K562 (cell line): ENCODE results near the gene RNF13. TPM values are rescaled to one million over a fixed set of nuclear protein-coding genes. Genes with fewer than 3 reads are reported as not detected.

Source experiments
- ATAC-seq: fragments of 200-7000 bp; cut with Tn5 transposase; 3 replicates; pipeline ENCODE4 v1.9.1; 2020; ENCODE audit warnings: moderate library complexity
- BruUV-seq: library from RNA; stranded (reverse); fragments of 400-500 nt; replicated peaks from 2 replicates; lab custom pipeline; 2021; lab: Mats Ljungman, UMichigan
- CTCF ChIA-PET: fragments of 300-600 bp; formaldehyde crosslinking; extraction: SDS; loops from one replicate; lab custom pipeline; 2021; ENCODE audit warnings: low intra/inter-chr PET ratio; lab: Yijun Ruan, JAX
- POLR2A ChIA-PET: fragments of 300-600, 350-650 bp; sonication (Branson Sonifier 250); formaldehyde crosslinking; extraction: SDS; loops from one replicate; lab custom pipeline; 2021; ENCODE audit warnings: antibody characterized with exemption, inconsistent platforms; lab: Yijun Ruan, JAX
- DNase-seq, 4 experiments: peaks; one replicate each; pipeline versions ENCODE4 v3.0.0 to v3.0.0-alpha.2; 2011 to 2018; ENCODE audit warnings: low spot score in 3 of 4, mixed read lengths in 3 of 4; ENCODE audit errors: extremely low read depth in 1 of 4
- FAIRE-seq: peaks from 2 replicates; lab custom pipeline; 2011; peaks lifted over from hg19 to GRCh38; lab: Jason Lieb, UNC
- H2AFZ ChIP-seq: 2 replicates; pipeline ENCODE4 v1.6.0; 2011; ENCODE audit warnings: low read depth, low read length, control low read depth, inconsistent platforms
- H3K27ac ChIP-seq: fragments of 200-600 bp; 3 replicates; pipeline ENCODE4 v1.8.0; 2011; ENCODE audit warnings: low read depth, mild to moderate bottlenecking, control low read depth, inconsistent platforms, low read length, moderate library complexity, mixed read lengths; ENCODE audit errors: extremely low read depth
- H3K27me3 ChIP-seq, 2 experiments: fragments of 300-600 bp in 1 of 2; 2 replicates in 1 of 2; 3 replicates in 1 of 2; pipeline versions ENCODE4 v1.6.0 to v1.8.0; 2011; ENCODE audit warnings: inconsistent platforms in 2 of 2, low read length in 2 of 2, mild to moderate bottlenecking in 1 of 2, mixed read lengths in 1 of 2, moderate library complexity in 1 of 2; ENCODE audit not compliant: control insufficient read depth in 2 of 2, insufficient read depth in 2 of 2
- H3K36me3 ChIP-seq: fragments of 300-600 bp; 3 replicates; pipeline ENCODE4 v1.8.0; 2011; ENCODE audit warnings: mild to moderate bottlenecking, low read length, inconsistent platforms; ENCODE audit not compliant: control insufficient read depth, insufficient read depth
- H3K4me1 ChIP-seq, 2 experiments: fragments of 200-600 bp in 1 of 2; replicated peaks in 1 of 2; 2 replicates in 1 of 2; 3 replicates in 1 of 2; pipeline versions ENCODE4 v1.5.1 to v1.8.0; 2011; ENCODE audit warnings: inconsistent platforms in 2 of 2, low read length in 2 of 2, mild to moderate bottlenecking in 1 of 2, mixed read lengths in 1 of 2, moderate library complexity in 1 of 2; ENCODE audit not compliant: control insufficient read depth in 2 of 2, insufficient read depth in 2 of 2
- H3K4me2 ChIP-seq: 2 replicates; pipeline ENCODE4 v1.6.1; 2011; ENCODE audit warnings: low read length, control low read depth, inconsistent platforms, mixed read lengths; ENCODE audit not compliant: insufficient read depth
- H3K4me3 ChIP-seq: fragments of 200-600 bp; sonication (generic), shearing (Covaris generic); 2 replicates; pipeline ENCODE4 v1.5.1; 2016; ENCODE audit warnings: control low read depth, inconsistent platforms
- H3K79me2 ChIP-seq: fragments of 200-600 bp; 3 replicates; pipeline ENCODE4 v1.8.0; 2011; ENCODE audit warnings: low read length, inconsistent platforms; ENCODE audit not compliant: control insufficient read depth, insufficient read depth
- H3K9ac ChIP-seq, 2 experiments: 2 replicates each; pipeline versions ENCODE4 v1.6.0 to v1.6.1; 2011; ENCODE audit warnings: low read depth in 2 of 2, low read length in 2 of 2, control low read depth in 1 of 2, inconsistent platforms in 1 of 2, mild to moderate bottlenecking in 1 of 2, mixed read lengths in 1 of 2; ENCODE audit not compliant: insufficient read depth in 1 of 2
- H3K9me1 ChIP-seq: one replicate; pipeline ENCODE4 v1.6.0; 2011; ENCODE audit warnings: inconsistent platforms, mild to moderate bottlenecking, low read length, moderate library complexity; ENCODE audit not compliant: control insufficient read depth, insufficient read depth
- H3K9me3 ChIP-seq: replicated peaks from 2 replicates; pipeline ENCODE4 v1.5.1; 2011; ENCODE audit warnings: low read depth, low read length, inconsistent platforms; ENCODE audit not compliant: control insufficient read depth, insufficient read depth
- H4K20me1 ChIP-seq: replicated peaks from 2 replicates; pipeline ENCODE4 v1.6.1; 2011; ENCODE audit warnings: low read length, inconsistent platforms, mixed read lengths; ENCODE audit not compliant: control insufficient read depth, insufficient read depth
- DIDO1 ChIP-seq: fragments of 450-650 bp; IDR thresholded peaks from 2 replicates; pipeline ENCODE4 v1.6.1; 2016; ENCODE audit warnings: low read depth, missing biosample characterization, missing genetic modification characterization
- EP300 ChIP-seq: IDR thresholded peaks from 2 replicates; pipeline ENCODE4 v1.6.1; 2012; ENCODE audit warnings: low read length, improper control_type of control experiment
- FOXK1 ChIP-seq: sonication (generic); formaldehyde crosslinking; IDR thresholded peaks from 2 replicates; pipeline ENCODE4 v1.8.0; 2022; ENCODE audit warnings: missing genetic modification reagents, mild to moderate bottlenecking, borderline replicate concordance
- HNRNPUL1 ChIP-seq: fragments of 200-400 bp; formaldehyde crosslinking; IDR thresholded peaks from 2 replicates; pipeline ENCODE4 v1.6.1; 2017; ENCODE audit warnings: low read length
- KDM2B ChIP-seq: fragments of 250-450 bp; sonication (Bioruptor Pico); IDR thresholded peaks from 2 replicates; pipeline ENCODE4 v1.8.0; 2021; ENCODE audit warnings: mild to moderate bottlenecking, moderate library complexity
- MEIS2 ChIP-seq: fragments of 450-650 bp; IDR thresholded peaks from 2 replicates; pipeline ENCODE4 v1.6.1; 2014; ENCODE audit warnings: mild to moderate bottlenecking; ENCODE audit not compliant: partially characterized antibody
- SP2 ChIP-seq: IDR thresholded peaks from 2 replicates; pipeline ENCODE4 v1.6.1; 2011; ENCODE audit warnings: mild to moderate bottlenecking, low read depth, low read length, moderate library complexity; ENCODE audit not compliant: poor library complexity, severe bottlenecking; ENCODE audit errors: extremely low read depth
- TAF1 ChIP-seq: IDR thresholded peaks from 2 replicates; pipeline ENCODE4 v1.6.1; 2011; ENCODE audit warnings: mild to moderate bottlenecking, low read length, moderate library complexity; ENCODE audit not compliant: insufficient read depth, control insufficient read depth, severe bottlenecking; ENCODE audit errors: extremely low read depth
- TCFL5 ChIP-seq: fragments of 250-450 bp; sonication (Bioruptor Pico); conservative IDR thresholded peaks from 2 replicates; pipeline ENCODE4 v1.6.1; 2021; ENCODE audit warnings: mild to moderate bottlenecking, moderate library complexity, matching md5 sums
- ZNF561 ChIP-seq: fragments of 450-650 bp; formaldehyde crosslinking; conservative IDR thresholded peaks from 2 replicates; pipeline ENCODE4 v1.4.0; 2020; ENCODE audit warnings: mild to moderate bottlenecking, moderate library complexity
- ZNF707 ChIP-seq: fragments of 250-450 bp; sonication (Bioruptor Pico); conservative IDR thresholded peaks from 2 replicates; pipeline ENCODE4 v1.8.0; 2022; ENCODE audit warnings: inconsistent platforms, mild to moderate bottlenecking, moderate library complexity
- ZNF830 ChIP-seq: fragments of 250-450 bp; sonication (Bioruptor Pico); IDR thresholded peaks from 2 replicates; pipeline ENCODE4 v1.5.0; 2021; ENCODE audit warnings: mild to moderate bottlenecking
- WGBS: fragments of 100-300 bp; shearing (Covaris generic); methylation state at CpG from one replicate; pipeline ENCODE4 v1.1.6; 2016; ENCODE audit warnings: low coverage, mixed read lengths; ENCODE audit not compliant: insufficient coverage; ENCODE audit errors: missing lambda C conversion rate; 5-methylcytosine and 5-hydroxymethylcytosine counted together
- in situ Hi-C: fragments of 300-500 bp; cut with MboI; formaldehyde crosslinking; loops from 4 replicates; pipeline ENCODE4 v1.15.0; 2018; ENCODE audit warnings: inconsistent platforms, mixed read lengths
- intact Hi-C: fragments of 100-400 bp; cut with micrococcal nuclease; formaldehyde crosslinking; loops from 2 replicates; pipeline ENCODE4 v1.14.2; 2022
- polyA plus RNA-seq, 8 experiments: library from polyadenylated mRNA; depleted of rRNA in 4 of 8; stranded (reverse) in 5 of 8; unstranded in 3 of 8; fragments of >200 nt; fragmentation: Nextera tagmentation in 2 of 8; fragmentation: Illumina TruSeq in 1 of 8; extraction: Ambion mirVana in 2 of 8; extraction: Trizol in 1 of 8; gene quantifications; 2 replicates each; pipeline versions ENCODE4 v1.2.1 to v1.2.3, GENCODE V29; 2011 to 2014; ENCODE audit warnings: inconsistent platforms in 1 of 8, missing spikeins in 1 of 8
- total RNA-seq, 7 experiments: library from RNA; depleted of rRNA in 6 of 7; stranded (reverse); fragments of >200 nt in 6 of 7; fragmentation: Illumina TruSeq in 2 of 7; extraction: Trizol in 2 of 7; gene quantifications; 2 replicates each; pipeline versions ENCODE4 v1.2.1 to v1.2.3, GENCODE V29; 2011 to 2021; ENCODE audit warnings: low replicate concordance in 1 of 7

The RNF13 gene
- total and polyA plus RNA-seq, 9 of the 15 experiments (the other 6 are each of a cell fraction or from before 2014, with no cell fraction given), result 12.7 to 35.8 (median 18.9) TPM

DNA sequence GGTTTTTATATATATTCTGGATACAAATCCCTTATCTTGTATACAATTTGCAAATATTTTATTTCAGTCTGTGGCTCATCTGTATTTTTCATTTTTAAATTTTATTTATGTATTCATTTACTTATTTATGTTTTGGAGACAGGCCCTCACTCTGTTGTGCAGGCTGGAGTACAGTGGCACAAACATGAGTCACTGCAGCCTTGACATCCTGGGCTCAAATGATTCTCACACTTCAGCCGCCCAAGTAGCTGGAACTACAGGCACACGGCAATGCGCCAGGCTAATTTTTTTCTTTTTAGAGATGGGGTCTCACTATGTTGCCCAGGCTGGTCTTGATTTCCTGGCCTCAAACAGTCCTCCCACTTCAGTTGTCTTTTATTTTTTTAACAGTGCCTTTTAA, 107.1 kb downstream of the RNF13 start:
- no peaks in the 10 kb centered on the region for H3K36me3 ChIP-seq
- no peaks in the 10 kb centered on the region for H3K4me1 ChIP-seq
- in situ Hi-C loops (no loop called here), intact Hi-C loops (no loop called here)
- CTCF ChIA-PET, result no interaction called here
- H2AFZ ChIP-seq, result no peak overlapping the region
- H3K79me2 ChIP-seq, result no peaks in the 10 kb centered on the region
- TF ChIP-seq TCFL5, result no peak
- TF ChIP-seq FOXK1 (CRISPR knock-in tag), result no peak
- no peak for TF ChIP-seq DIDO1
- TF ChIP-seq ZNF707 (CRISPR knock-in tag), result no peak
- TF ChIP-seq SP2, result no peak
- TF ChIP-seq KDM2B, result no peak
- TF ChIP-seq EP300, result no peak
- TF ChIP-seq MEIS2, result no peak
- TF ChIP-seq HNRNPUL1, result no peak
- no peak for TF ChIP-seq ZNF561 (CRISPR knock-in tag)
- no peak for TF ChIP-seq TAF1
- TF ChIP-seq ZNF830 (CRISPR knock-in tag), result no peak
- WGBS, result 84% methylated on average over 3 of the region's 3 CpGs
- no peak overlapping the region for H3K9ac ChIP-seq
- POLR2A ChIA-PET, result no interaction called here
- H3K4me2 ChIP-seq, result no peak overlapping the region
- no peak for ATAC-seq
- no peak overlapping the region for H3K27ac ChIP-seq
- no peaks in the 10 kb centered on the region for H3K27me3 ChIP-seq
- no peaks in the 10 kb centered on the region for H4K20me1 ChIP-seq
- H3K4me3 ChIP-seq, result no peak overlapping the region
- no TSS peak for BruUV-seq
- no peak for DNase-seq
- no peaks in the 10 kb centered on the region for H3K9me1 ChIP-seq
- H3K9me3 ChIP-seq, result no peaks in the 10 kb centered on the region
- FAIRE-seq, result no peak
